HepG2 (cell line): ENCODE measurements around the gene ZNF234. TPM values are rescaled to one million over a fixed set of nuclear protein-coding genes. Genes with fewer than 3 reads are reported as not detected.

ENCODE experiments used
- ARID5B ChIP-seq: IDR thresholded peaks from 2 replicates; pipeline ENCODE4 v1.4.0; 2020; ENCODE audit warnings: mild to moderate bottlenecking, missing genetic modification reagents
- CHD2 ChIP-seq: IDR thresholded peaks from 2 replicates; pipeline ENCODE4 v1.6.1; 2011; ENCODE audit warnings: low read depth, low read length, improper control_type of control experiment
- FOXP4 ChIP-seq: sonication (generic); formaldehyde crosslinking; IDR thresholded peaks from 2 replicates; pipeline ENCODE4 v1.4.0; 2020; ENCODE audit warnings: missing genetic modification reagents
- GATA4 ChIP-seq: sonication (generic); IDR thresholded peaks from 2 replicates; pipeline ENCODE4 v1.6.1; 2016; ENCODE audit warnings: antibody characterized with exemption, low read depth, borderline replicate concordance
- HMG20B ChIP-seq: conservative IDR thresholded peaks from 2 replicates; pipeline ENCODE4 v1.6.1; 2016; ENCODE audit warnings: missing genetic modification reagents, missing compliant biosample characterization
- HOXA3 ChIP-seq: sonication (generic); formaldehyde crosslinking; IDR thresholded peaks from 2 replicates; pipeline ENCODE4 v1.5.0; 2020; ENCODE audit warnings: missing genetic modification reagents
- KDM5B ChIP-seq: sonication (generic); formaldehyde crosslinking; IDR thresholded peaks from 2 replicates; pipeline ENCODE4 v1.4.0; 2020; ENCODE audit warnings: missing genetic modification reagents, mild to moderate bottlenecking, borderline replicate concordance
- KMT2B ChIP-seq: IDR thresholded peaks from 2 replicates; pipeline ENCODE4 v1.6.1; 2016; ENCODE audit warnings: missing genetic modification reagents, missing compliant biosample characterization
- LCORL ChIP-seq, 2 experiments: fragments of 450-650 bp in 1 of 2; sonication (generic) in 1 of 2; formaldehyde crosslinking in 1 of 2; IDR thresholded peaks; 2 replicates each; pipeline versions ENCODE4 v1.5.0 to v1.6.1; 2017 to 2020; ENCODE audit warnings: antibody characterized with exemption in 1 of 2, missing genetic modification reagents in 1 of 2
- SMARCC2 ChIP-seq: fragments of 450-650 bp; IDR thresholded peaks from 2 replicates; pipeline ENCODE4 v1.6.1; 2017; ENCODE audit warnings: antibody characterized with exemption, mild to moderate bottlenecking
- SOX6 ChIP-seq, 2 experiments: fragments of 450-650 bp in 1 of 2; sonication (generic) in 1 of 2; formaldehyde crosslinking in 1 of 2; IDR thresholded peaks; 2 replicates each; pipeline versions ENCODE4 v1.4.0 to v1.6.1; 2017 to 2020; ENCODE audit warnings: antibody characterized with exemption in 1 of 2, mild to moderate bottlenecking in 1 of 2, missing genetic modification reagents in 1 of 2
- SPEN ChIP-seq: sonication (generic); formaldehyde crosslinking; IDR thresholded peaks from 2 replicates; pipeline ENCODE4 v1.5.1; 2020; ENCODE audit warnings: low read depth, mild to moderate bottlenecking, missing genetic modification reagents
- SRF ChIP-seq: IDR thresholded peaks from 2 replicates; pipeline ENCODE4 v1.6.1; 2011; ENCODE audit warnings: mild to moderate bottlenecking, low read depth, low read length, moderate library complexity
- TBL1XR1 ChIP-seq: fragments of 150-350 bp; IDR thresholded peaks from 2 replicates; pipeline ENCODE4 v1.6.1; 2014; ENCODE audit warnings: borderline replicate concordance, low read length; ENCODE audit not compliant: partially characterized antibody
- TMF1 ChIP-seq: sonication (generic); formaldehyde crosslinking; IDR thresholded peaks from 2 replicates; pipeline ENCODE4 v1.8.1; 2022; ENCODE audit warnings: low read depth, missing genetic modification reagents
- ZFP37 ChIP-seq: sonication (generic); formaldehyde crosslinking; IDR thresholded peaks from 2 replicates; pipeline ENCODE4 v1.4.0; 2020; ENCODE audit warnings: missing genetic modification reagents, borderline replicate concordance
- ZMAT3 ChIP-seq: sonication (generic); formaldehyde crosslinking; conservative IDR thresholded peaks from 2 replicates; pipeline ENCODE4 v1.7.0; 2021; ENCODE audit warnings: missing genetic modification reagents
- ZMYM4 ChIP-seq: sonication (generic); formaldehyde crosslinking; IDR thresholded peaks from 2 replicates; pipeline ENCODE4 v1.8.1; 2023; ENCODE audit warnings: mild to moderate bottlenecking, missing genetic modification reagents
- ZNF292 ChIP-seq: sonication (generic); formaldehyde crosslinking; IDR thresholded peaks from 2 replicates; pipeline ENCODE4 v1.8.1; 2022; ENCODE audit warnings: mild to moderate bottlenecking, low read depth, missing genetic modification reagents, borderline replicate concordance
- ZNF350 ChIP-seq: sonication (generic); formaldehyde crosslinking; IDR thresholded peaks from 2 replicates; pipeline ENCODE4 v1.4.0; 2020; ENCODE audit warnings: mild to moderate bottlenecking, low read depth, missing genetic modification reagents, borderline replicate concordance
- ZNF501 ChIP-seq: sonication (generic); formaldehyde crosslinking; IDR thresholded peaks from 2 replicates; pipeline ENCODE4 v1.5.1; 2020; ENCODE audit warnings: mild to moderate bottlenecking, moderate library complexity, missing genetic modification reagents
- polyA plus RNA-seq, 8 experiments: library from polyadenylated mRNA; depleted of rRNA in 3 of 8; stranded (reverse) in 7 of 8; unstranded in 1 of 8; fragments of >200 nt; fragmentation: Illumina TruSeq in 4 of 8; extraction: Trizol in 4 of 8; gene quantifications; 2 replicates each; pipeline versions ENCODE4 v1.2.1 to v1.2.3, GENCODE V29; 2011 to 2016; ENCODE audit warnings: low read depth in 4 of 8, missing spikeins in 1 of 8, mixed read lengths in 1 of 8; ENCODE audit not compliant: insufficient read depth in 1 of 8
- total RNA-seq, 5 experiments: library from RNA; depleted of rRNA; stranded (reverse); fragments of >200 nt; fragmentation: Illumina TruSeq; extraction: Trizol; gene quantifications; 2 replicates each; pipeline ENCODE4 v1.2.3, GENCODE V29; 2016; ENCODE audit warnings: low read depth in 1 of 5

The ZNF234 gene
- total and polyA plus RNA-seq, 2 of the 13 experiments (the other 11 are each of a cell fraction or from before 2014, with no cell fraction given): 3.5 to 11.2 TPM

- TF ChIP-seq HOXA3 (CRISPR knock-in tag): peak; percentile 81; the same call in 1 of the 2 replicates
- TF ChIP-seq ZNF292 (CRISPR knock-in tag): 0 out of 2 replicates have a peak, but pooled peaks have one; percentile 37
- TF ChIP-seq KMT2B (CRISPR knock-in tag): peak; percentile 83
- 0 out of 2 replicates have a peak, but pooled peaks have one; percentile 21 for TF ChIP-seq FOXP4 (CRISPR knock-in tag)
- TF ChIP-seq ZMYM4 (CRISPR knock-in tag): peak; percentile 60
- 0 out of 2 replicates have a peak, but pooled peaks have one; percentile 37 for TF ChIP-seq SRF
- peak; percentile 26; the same call in 1 of the 2 replicates for TF ChIP-seq ZNF350 (CRISPR knock-in tag)
- TF ChIP-seq ZMAT3 (CRISPR knock-in tag): peak; percentile 66; the same call in 1 of the 2 replicates
- TF ChIP-seq SPEN (CRISPR knock-in tag): peak; percentile 71
- peak; percentile 59; the same call in 1 of the 2 replicates for TF ChIP-seq KDM5B (CRISPR knock-in tag)
- TF ChIP-seq SOX6 (IDR thresholded peaks at IDR 0.05): no peak
- peak; percentile 24; the same call in 1 of the 2 replicates for TF ChIP-seq SOX6 (CRISPR knock-in tag; IDR thresholded peaks at IDR 0.05)
- peak; percentile 78 for TF ChIP-seq CHD2
- peak; percentile 48; the same call in 1 of the 2 replicates for TF ChIP-seq GATA4
- peak; percentile 50 for TF ChIP-seq TBL1XR1
- TF ChIP-seq TMF1 (CRISPR knock-in tag): 0 out of 2 replicates have a peak, but pooled peaks have one; percentile 40
- TF ChIP-seq ARID5B (CRISPR knock-in tag): 0 out of 2 replicates have a peak, but pooled peaks have one; percentile 48
- 0 out of 2 replicates have a peak, but pooled peaks have one; percentile 76 for TF ChIP-seq ZFP37 (CRISPR knock-in tag)
- TF ChIP-seq HMG20B (CRISPR knock-in tag): no peak
- peak; percentile 90 for TF ChIP-seq ZNF501
- no peak for TF ChIP-seq SMARCC2
- TF ChIP-seq LCORL (IDR thresholded peaks at IDR 0.05): no peak
- TF ChIP-seq LCORL (CRISPR knock-in tag; IDR thresholded peaks at IDR 0.05): peak; percentile 26
Measured at GRCh38 chr19:44093931-44094765, 47.2 kb upstream of the ZNF234 start, which contains the start of gene ZNF224 (continued).
